Testis (tissue), 5 donors: ENCODE data around the gene CHD8. TPM values are rescaled to one million over a fixed set of nuclear protein-coding genes. Genes with fewer than 3 reads are reported as not detected.

Source experiments
- DNase-seq: peaks from one replicate; pipeline ENCODE4 v3.0.0-alpha.2; 2019
- H3K27ac ChIP-seq, 2 donors: fragments of 200-600 bp; sonication (generic); one replicate each; pipeline ENCODE4 v1.5.1; 2019
- H3K27me3 ChIP-seq: fragments of 200-600 bp; sonication (generic); one replicate; pipeline ENCODE4 v1.5.1; 2019
- H3K36me3 ChIP-seq: fragments of 200-600 bp; sonication (generic); one replicate; pipeline ENCODE4 v1.5.1; 2017; ENCODE audit warnings: low read depth; ENCODE audit errors: missing control alignments
- H3K4me1 ChIP-seq: fragments of 200-600 bp; sonication (generic); one replicate; pipeline ENCODE4 v1.5.1; 2019
- H3K4me3 ChIP-seq, 2 donors: fragments of 200-600 bp; sonication (generic); one replicate each; pipeline ENCODE4 v1.5.1; 2017 to 2019
- H3K9me3 ChIP-seq: fragments of 200-600 bp; sonication (generic); one replicate; pipeline ENCODE4 v1.5.1; 2017
- CTCF ChIP-seq, 3 experiments: fragments of 450-650 bp in 2 of 3; fragments of 200-600 bp in 1 of 3; sonication (generic) in 1 of 3; IDR thresholded peaks; one replicate each; pipeline ENCODE4 v1.5.1; 2016 to 2019; ENCODE audit warnings: antibody characterized with exemption in 3 of 3, mild to moderate bottlenecking in 2 of 3, moderate library complexity in 1 of 3
- POLR2A ChIP-seq: fragments of 450-650 bp; IDR thresholded peaks from one replicate; pipeline ENCODE4 v1.6.1; 2017; ENCODE audit warnings: antibody characterized with exemption, mild to moderate bottlenecking, moderate library complexity
- WGBS, 2 donors: methylation state at CpG; one replicate each; pipeline ENCODE4 v1.1.5; 2018; 5-methylcytosine and 5-hydroxymethylcytosine counted together
- intact Hi-C: fragments of 100-400 bp; cut with DNase I; formaldehyde crosslinking; loops from one replicate; pipeline ENCODE4 v1.15.1; 2023; ENCODE audit warnings: low total_unique reads
- long read RNA-seq, 2 donors: transcript quantifications; one replicate each; lab custom pipeline, GENCODE V29; 2026
- polyA plus RNA-seq: library from polyadenylated mRNA; stranded (reverse); fragments of 350-450 nt; fragmentation: Illumina TruSeq; extraction: RNeasy Lipid Tissue Mini Kit (QIAGEN cat#74804); gene quantifications from one replicate; pipeline ENCODE4 v1.2.3, GENCODE V29; 2014; ENCODE audit warnings: low read depth, low replicate concordance; ENCODE audit not compliant: insufficient read depth
- total RNA-seq, 2 donors: library from RNA; depleted of rRNA; stranded (reverse); fragments of >200 nt; gene quantifications; one replicate each; pipeline ENCODE4 v1.2.3, GENCODE V29; 2016

The CHD8 gene
- total RNA-seq (10 to 100 TPM; 82.8 to 87.4 TPM), polyA plus RNA-seq (67.3 TPM)
- long read RNA-seq, donor 1, full-length matches to known transcripts: 21 of 30 reads
- long read RNA-seq, donor 1, partial matches to known transcripts: 9 of 30 reads
- long read RNA-seq, donor 1, other reads (novel, unspliced or antisense): 0 of 30 reads
- long read RNA-seq, donor 2, transcript CHD8-214 (1 exons, 1,146 nt): major isoform, 11 of 16 reads
- long read RNA-seq, donor 2, partial matches to known transcripts: 5 of 16 reads
- long read RNA-seq, donor 2, other reads (novel, unspliced or antisense): 0 of 16 reads

GRCh38 chr14:21455912-21456667, at the start of gene CHD8:
TSS of gene CHD8 (minus strand) at chr14:21456123. CDS start at chr14:21431643, 24,480 bp downstream.
- peak; percentile 100 for DNase-seq
- TF ChIP-seq CTCF (IDR thresholded peaks at IDR 0.05): peak; percentile 43 to 64 (median 63)
- no peak for TF ChIP-seq POLR2A
- Histone ChIP-seq H3K36me3 (no peaks in the 10 kb centered on the region), H3K9me3 (no peaks in the 10 kb centered on the region), H3K27me3 (no peaks in the 10 kb centered on the region), H3K4me3 (peak within 1 kb of the TSS; percentile 69 to 95), H3K4me1 (peaks cover 7% of the 10 kb centered on the region), H3K27ac (peak within 1 kb of the TSS; percentile 88 to 94)
- intact Hi-C loops: no loop called here
- WGBS, 2 donors: 0 to 1% methylated on average over 35 to 36 of the region's 36 CpGs

- no peak for TF ChIP-seq POLR2A
- no peaks in the 10 kb centered on the region for H3K9me3 ChIP-seq
- no peaks in the 10 kb centered on the region for H3K27me3 ChIP-seq
- H3K36me3 ChIP-seq: no peaks in the 10 kb centered on the region
- DNase-seq: no peak
- H3K27ac ChIP-seq: no peak overlapping the region
- peaks cover 6% of the 10 kb centered on the region for H3K4me1 ChIP-seq
- intact Hi-C loops: no loop called here
- no peak overlapping the region for H3K4me3 ChIP-seq
These were observed 49.2 kb upstream of the CHD8 start for GRCh38 chr14:21505012-21505553.

GRCh38 chr14:21503376-21503775, 47.5 kb upstream of the CHD8 start:
- Histone ChIP-seq H3K4me3 (no peak overlapping the region), H3K36me3 (no peaks in the 10 kb centered on the region), H3K27me3 (no peaks in the 10 kb centered on the region), H3K4me1 (no peaks in the 10 kb centered on the region), H3K9me3 (no peaks in the 10 kb centered on the region), H3K27ac (no peak overlapping the region)
- 66 to 81% methylated on average over 4 of the region's 4 CpGs for WGBS, 2 donors
- DNase-seq: no peak
- TF ChIP-seq POLR2A: no peak
- no peak for TF ChIP-seq CTCF (IDR thresholded peaks at IDR 0.05)
- intact Hi-C loops: no loop called here

- intact Hi-C loops: no loop called here
- TF ChIP-seq POLR2A (no peak), CTCF (IDR thresholded peaks at IDR 0.05) (no peak)
- Histone ChIP-seq H3K4me3 (no peak overlapping the region), H3K4me1 (no peaks in the 10 kb centered on the region), H3K9me3 (no peaks in the 10 kb centered on the region), H3K27ac (no peak overlapping the region), H3K36me3 (no peaks in the 10 kb centered on the region), H3K27me3 (no peaks in the 10 kb centered on the region)
- DNase-seq: no peak
- 84 to 95% methylated on average over 5 of the region's 5 CpGs for whole genome bisulfite sequencing, 2 donors
These were observed 45.6 kb upstream of the CHD8 start for GRCh38 chr14:21501568-21501967.
